Body of pancreas (tissue), 4 donors: ENCODE measurements around the gene KRT83. TPM values are rescaled to one million over a fixed set of nuclear protein-coding genes. Genes with fewer than 3 reads are reported as not detected.

Experiments used
- ATAC-seq: fragments of 150-250 bp; one replicate; pipeline ENCODE4 v1.9.1; 2016
- DNase-seq, 4 donors: peaks; one replicate each; pipeline ENCODE4 v3.0.0-alpha.2; 2019
- H3K27ac ChIP-seq, 4 donors: fragments of 200-600 bp; sonication (generic); 1 replicate in 3 of 4; 2 replicates in 1 of 4; pipeline versions ENCODE4 v1.5.1 to v1.6.1; 2016 to 2019; ENCODE audit warnings: mild to moderate bottlenecking in 1 of 4, mixed read lengths in 1 of 4, moderate library complexity in 1 of 4
- H3K27me3 ChIP-seq, 2 donors: fragments of 200-600 bp; sonication (generic); one replicate each; pipeline ENCODE4 v1.6.0; 2016; ENCODE audit warnings: mild to moderate bottlenecking in 1 of 2
- H3K36me3 ChIP-seq, 2 donors: fragments of 200-600 bp; sonication (generic); replicated peaks in 1 of 2; 2 replicates each; pipeline ENCODE4 v1.5.1; 2016; ENCODE audit warnings: low read depth in 2 of 2; ENCODE audit not compliant: insufficient read depth in 1 of 2
- H3K4me1 ChIP-seq: fragments of 200-600 bp; sonication (generic); one replicate; pipeline ENCODE4 v1.6.0; 2016
- H3K4me3 ChIP-seq, 2 donors: fragments of 200-600 bp; sonication (generic); 1 replicate in 1 of 2; 2 replicates in 1 of 2; pipeline ENCODE4 v1.5.1; 2016 to 2019
- H3K9me3 ChIP-seq, 3 donors: fragments of 200-600 bp; sonication (generic); 1 replicate in 2 of 3; 2 replicates in 1 of 3; pipeline ENCODE4 v1.5.1; 2016
- CTCF ChIP-seq, 7 experiments: fragments of 450-650 bp in 4 of 7; fragments of 200-600 bp in 3 of 7; sonication (generic) in 3 of 7; IDR thresholded peaks; one replicate each; pipeline ENCODE4 v1.5.1; 2016 to 2019; ENCODE audit warnings: antibody characterized with exemption in 7 of 7
- POLR2A ChIP-seq, 3 donors: fragments of 450-650 bp; IDR thresholded peaks; one replicate each; pipeline ENCODE4 v1.6.1; 2016; ENCODE audit warnings: antibody characterized with exemption in 3 of 3, mild to moderate bottlenecking in 2 of 3
- WGBS, 2 donors: methylation state at CpG; one replicate each; pipeline ENCODE4 v1.1.5; 2017; 5-methylcytosine and 5-hydroxymethylcytosine counted together
- intact Hi-C: fragments of 100-400 bp; cut with DNase I; formaldehyde crosslinking; loops from one replicate; pipeline ENCODE4 v1.15.1; 2023
- total RNA-seq, 2 donors: library from RNA; depleted of rRNA; stranded (reverse); fragments of >200 nt; gene quantifications; one replicate each; pipeline ENCODE4 v1.1.0, GENCODE V29; 2016

The KRT83 gene
- total RNA-seq, 2 donors from 2014 or later, result not detected

GRCh38 chr12:52366738-52367485 lies 45.7 kb upstream of the KRT83 start, which contains the start of gene KRT85:
KRT85 (minus strand) TSS chr12:52367481; CDS start chr12:52367405, 76 bp downstream.
- peaks cover 7% of the 10 kb centered on the region for H3K4me1 ChIP-seq
- H3K27ac ChIP-seq, result no peak within 1 kb of the TSS
- intact Hi-C loops, result no loop called here
- H3K4me3 ChIP-seq, result no peak within 1 kb of the TSS
- WGBS, 2 donors, result 82 to 89% methylated on average over 33 to 41 of the region's 42 CpGs
- no peaks in the 10 kb centered on the region for H3K9me3 ChIP-seq
- no peak for DNase-seq
- ATAC-seq, result no peak
- no peaks in the 10 kb centered on the region for H3K36me3 ChIP-seq
- TF ChIP-seq POLR2A (IDR thresholded peaks at IDR 0.05), result no peak
- TF ChIP-seq CTCF (IDR thresholded peaks at IDR 0.05), result no peak
- H3K27me3 ChIP-seq, result no peaks in the 10 kb centered on the region

- H3K27ac ChIP-seq, result no peak overlapping the region
These were observed 43.8 kb upstream of the KRT83 start for GRCh38 chr12:52364901-52365489.

GRCh38 chr12:52364061-52364460 lies 42.9 kb upstream of the KRT83 start:
- 80 to 87% methylated on average over 7 of the region's 7 CpGs for WGBS, 2 donors
- Histone ChIP-seq H3K27me3 (no peaks in the 10 kb centered on the region), H3K27ac (no peak overlapping the region), H3K4me1 (peaks cover 7% of the 10 kb centered on the region), H3K9me3 (no peaks in the 10 kb centered on the region), H3K36me3 (no peaks in the 10 kb centered on the region), H3K4me3 (no peak overlapping the region)
- DNase-seq, result no peak
- ATAC-seq, result no peak
- intact Hi-C loops, result no loop called here
- TF ChIP-seq CTCF (IDR thresholded peaks at IDR 0.05), result no peak
- TF ChIP-seq POLR2A (IDR thresholded peaks at IDR 0.05), result no peak

More at GRCh38 chr12:52364901-52365489, 43.8 kb upstream of the KRT83 start:
- Histone ChIP-seq H3K36me3 (no peaks in the 10 kb centered on the region), H3K4me3 (no peak overlapping the region), H3K9me3 (no peaks in the 10 kb centered on the region), H3K27me3 (no peaks in the 10 kb centered on the region), H3K4me1 (peaks cover 7% of the 10 kb centered on the region)
- intact Hi-C loops, result no loop called here
- no peak for DNase-seq
- no peak for ATAC-seq
- TF ChIP-seq POLR2A (IDR thresholded peaks at IDR 0.05) (no peak), CTCF (IDR thresholded peaks at IDR 0.05) (no peak)
- WGBS, 2 donors, result 84 to 92% methylated on average over 11 to 14 of the region's 14 CpGs

GRCh38 chr12:52363111-52363679 lies 42.0 kb upstream of the KRT83 start:
- ATAC-seq (no peak), DNase-seq (no peak)
- 90 to 94% methylated on average over 12 of the region's 12 CpGs for WGBS, 2 donors
- intact Hi-C loops, result no loop called here
- no peaks in the 10 kb centered on the region for H3K9me3 ChIP-seq
- no peaks in the 10 kb centered on the region for H3K27me3 ChIP-seq
- H3K4me3 ChIP-seq, result no peak overlapping the region
- no peaks in the 10 kb centered on the region for H3K36me3 ChIP-seq
- H3K4me1 ChIP-seq, result peaks cover 7% of the 10 kb centered on the region
- no peak overlapping the region for H3K27ac ChIP-seq
- TF ChIP-seq CTCF (IDR thresholded peaks at IDR 0.05), result no peak
- no peak for TF ChIP-seq POLR2A (IDR thresholded peaks at IDR 0.05)
